22Rv1 (cell line): ENCODE data around the gene P2RY14.

Experiments used
- CTCF ChIP-seq: fragments of 450-650 bp; IDR thresholded peaks from 2 replicates; pipeline ENCODE4 v1.5.1; 2017; ENCODE audit warnings: mild to moderate bottlenecking
- ZFX ChIP-seq: fragments of 450-650 bp; IDR thresholded peaks from 2 replicates; pipeline ENCODE4 v1.6.1; 2017; ENCODE audit warnings: antibody characterized with exemption, borderline replicate concordance

GRCh38 chr3:151278230-151278629 is at the start of gene P2RY14:
- TF ChIP-seq CTCF (no peak), ZFX (no peak)
